Bronchial epithelial cell (primary cell): ENCODE data around the gene PALS2. TPM values are rescaled to one million over a fixed set of nuclear protein-coding genes. Genes with fewer than 3 reads are reported as not detected.

ENCODE experiments used
- DNase-seq: peaks from one replicate; pipeline ENCODE4 v3.0.0-alpha.2; 2010; ENCODE audit warnings: low read depth
- FAIRE-seq: peaks from 2 replicates; lab custom pipeline; 2011; peaks lifted over from hg19 to GRCh38; lab: Jason Lieb, UNC
- H3K27me3 ChIP-seq: 2 replicates; pipeline ENCODE4 v1.5.1; 2011; ENCODE audit warnings: low read length; ENCODE audit not compliant: control insufficient read depth, insufficient read depth
- H3K36me3 ChIP-seq: 2 replicates; pipeline ENCODE4 v1.5.1; 2011; ENCODE audit warnings: low read length; ENCODE audit not compliant: control insufficient read depth, insufficient read depth
- H3K4me3 ChIP-seq: 2 replicates; pipeline ENCODE4 v1.5.1; 2011; ENCODE audit warnings: mild to moderate bottlenecking, low read depth, low read length, control low read depth
- CTCF ChIP-seq: IDR thresholded peaks from 2 replicates; pipeline ENCODE4 v1.5.1; 2011; ENCODE audit warnings: mild to moderate bottlenecking, moderate library complexity, low read length, control low read depth, inconsistent platforms; ENCODE audit not compliant: insufficient read depth, severe bottlenecking
- total RNA-seq: library from RNA; depleted of rRNA; stranded (reverse); fragments of >200 nt; gene quantifications from 2 replicates; pipeline ENCODE4 v1.2.1, GENCODE V29; 2014

The PALS2 gene
- total RNA-seq, 1 donor from 2014 or later: 24.5 TPM

GRCh38 chr7:24576171-24577025 is 3.1 kb downstream of the PALS2 start:
- DNase-seq (peak; percentile 72), FAIRE-seq (no peak)
- no peak overlapping the region for H3K4me3 ChIP-seq
- peak; percentile 65 for TF ChIP-seq CTCF
- H3K36me3 ChIP-seq: no peaks in the 10 kb centered on the region
- H3K27me3 ChIP-seq: no peaks in the 10 kb centered on the region

- FAIRE-seq (no peak), DNase-seq (no peak)
- Histone ChIP-seq H3K27me3 (no peaks in the 10 kb centered on the region), H3K36me3 (no peaks in the 10 kb centered on the region), H3K4me3 (no peak overlapping the region)
- TF ChIP-seq CTCF: no peak
These were observed 4.8 kb downstream of the PALS2 start for GRCh38 chr7:24578052-24578451.

- H3K36me3 ChIP-seq: no peaks in the 10 kb centered on the region
- H3K4me3 ChIP-seq: no peak overlapping the region
- DNase-seq: peak; percentile 51
- no peak for FAIRE-seq
- no peak for TF ChIP-seq CTCF
- no peaks in the 10 kb centered on the region for H3K27me3 ChIP-seq
These were observed 7.2 kb downstream of the PALS2 start for GRCh38 chr7:24580283-24580946.

GRCh38 chr7:24582166-24582565 is 8.9 kb downstream of the PALS2 start:
- DNase-seq: no peak
- no peaks in the 10 kb centered on the region for H3K27me3 ChIP-seq
- H3K36me3 ChIP-seq: no peaks in the 10 kb centered on the region
- no peak for FAIRE-seq
- no peak for TF ChIP-seq CTCF
- H3K4me3 ChIP-seq: no peak overlapping the region

GRCh38 chr7:24587853-24588252 is 14.6 kb downstream of the PALS2 start:
- no peak overlapping the region for H3K4me3 ChIP-seq
- no peaks in the 10 kb centered on the region for H3K27me3 ChIP-seq
- H3K36me3 ChIP-seq: no peaks in the 10 kb centered on the region
- DNase-seq (no peak), FAIRE-seq (no peak)
- TF ChIP-seq CTCF: peak; percentile 22
